Activated CD4-positive, CD25-positive, alpha-beta regulatory T cell (primary cell): Measurements from ENCODE around the gene XPNPEP3.

Source experiments
- DNase-seq, 4 experiments: peaks; one replicate each; lab custom pipeline; 2025; lab: John Stamatoyannopoulos, UW

XPNPEP3 gene

GRCh38 chr22:40939202-40939601, 82.3 kb downstream of the XPNPEP3 start:
- DNase-seq = no peak

DNA sequence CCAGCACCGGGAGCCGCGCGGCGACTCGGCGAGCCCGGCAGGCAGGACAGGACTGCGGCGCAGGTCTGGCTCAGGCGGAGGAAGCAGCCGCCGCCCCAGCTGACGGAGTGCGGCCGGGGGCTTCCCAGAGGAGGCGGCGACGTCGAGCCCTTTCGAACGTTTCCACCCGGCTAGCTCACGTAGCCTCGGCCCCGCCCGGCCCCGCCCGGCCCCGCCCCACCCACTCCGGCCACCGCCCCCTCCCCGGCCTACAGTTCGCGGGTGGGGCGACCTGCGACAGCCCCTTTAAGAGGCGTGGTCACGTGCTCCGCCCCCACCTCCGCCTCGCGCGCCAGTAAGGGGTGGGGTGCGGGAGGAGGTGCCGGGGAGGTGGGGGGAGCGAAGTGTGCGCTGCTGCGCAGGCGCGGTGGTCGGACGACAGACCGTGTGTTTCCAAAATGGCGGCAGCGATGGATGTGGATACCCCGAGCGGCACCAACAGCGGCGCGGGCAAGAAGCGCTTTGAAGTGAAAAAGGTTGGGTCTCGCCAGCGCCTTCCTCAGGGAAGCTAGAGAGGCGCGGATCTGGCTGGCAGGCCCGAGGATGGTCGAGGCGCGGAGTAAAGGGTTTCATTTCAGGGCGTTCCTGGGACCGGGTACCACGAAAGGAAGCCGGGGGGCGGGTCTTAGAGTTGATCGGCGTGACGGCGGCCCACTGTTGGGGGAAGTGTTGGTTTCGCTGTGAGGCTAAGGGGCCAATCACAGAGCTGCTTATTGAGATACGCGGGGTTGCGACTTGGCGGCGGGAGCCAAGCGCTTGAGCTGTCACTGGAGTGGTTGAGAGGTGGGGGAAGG, 94.2 kb downstream of the XPNPEP3 start, which contains the start of gene RBX1:
Gene RBX1 (plus strand): TSS at position 417 of the 833 bp plus-strand sequence. CDS start 21 bp downstream, at position 438.
- DNase-seq = peak; percentile 95 to 98 (median 96)

DNA sequence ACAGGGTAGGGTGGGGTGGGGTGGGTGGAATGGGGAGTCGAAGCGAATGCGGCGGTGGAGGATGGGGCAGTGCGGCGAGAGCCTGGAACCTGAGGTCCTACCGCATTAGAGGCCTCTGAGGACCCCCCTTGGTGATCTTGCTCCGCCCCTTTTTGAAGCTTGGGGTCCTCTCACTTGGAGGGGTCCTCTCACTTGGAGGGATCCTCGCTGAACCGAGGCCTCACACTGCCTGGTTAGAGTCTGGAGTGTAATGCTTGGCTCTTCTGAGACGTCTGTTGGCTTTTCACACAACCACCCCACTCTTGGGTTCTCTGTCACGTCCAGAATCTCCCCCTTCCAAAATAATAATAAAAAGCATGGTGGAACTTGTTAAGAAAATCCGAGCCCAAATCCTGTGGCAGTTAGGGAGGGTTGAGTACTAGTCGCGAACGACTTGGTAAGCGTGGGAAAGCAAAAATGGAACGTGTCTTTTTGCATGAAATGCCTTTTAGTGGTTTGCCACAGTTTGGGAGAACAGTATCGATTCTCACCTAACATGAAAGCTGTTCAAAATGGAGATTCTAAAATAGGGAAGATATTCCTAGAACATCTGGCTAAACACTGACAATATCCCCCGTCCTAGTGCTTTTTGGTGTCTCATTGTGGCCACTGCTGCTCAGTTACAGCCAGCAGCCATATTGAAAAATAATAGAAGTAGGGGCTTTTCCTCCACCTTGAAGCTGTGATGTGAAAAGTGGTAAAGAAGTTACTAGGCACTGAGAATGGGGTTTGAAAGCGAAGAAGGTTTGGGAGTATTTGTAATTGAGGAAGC, 95.1 kb downstream of the XPNPEP3 start:
- no peak for DNase-seq

DNA sequence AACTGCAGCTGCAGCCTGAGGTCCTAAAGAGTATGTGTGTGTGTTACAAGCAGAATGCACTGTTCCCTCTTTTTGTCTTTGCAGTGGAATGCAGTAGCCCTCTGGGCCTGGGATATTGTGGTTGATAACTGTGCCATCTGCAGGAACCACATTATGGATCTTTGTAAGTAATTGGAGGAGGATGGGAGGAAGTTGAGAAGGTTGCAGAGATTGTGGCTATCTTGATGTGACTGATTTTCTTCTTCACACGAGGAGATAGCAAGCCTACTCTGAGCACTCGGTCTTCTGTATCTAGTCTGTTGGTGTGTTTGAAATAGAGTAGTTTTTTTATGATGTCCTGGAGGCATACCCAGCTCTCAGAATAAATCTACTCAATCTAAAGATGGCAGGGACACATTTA, 96.5 kb downstream of the XPNPEP3 start:
- DNase-seq = no peak

DNA sequence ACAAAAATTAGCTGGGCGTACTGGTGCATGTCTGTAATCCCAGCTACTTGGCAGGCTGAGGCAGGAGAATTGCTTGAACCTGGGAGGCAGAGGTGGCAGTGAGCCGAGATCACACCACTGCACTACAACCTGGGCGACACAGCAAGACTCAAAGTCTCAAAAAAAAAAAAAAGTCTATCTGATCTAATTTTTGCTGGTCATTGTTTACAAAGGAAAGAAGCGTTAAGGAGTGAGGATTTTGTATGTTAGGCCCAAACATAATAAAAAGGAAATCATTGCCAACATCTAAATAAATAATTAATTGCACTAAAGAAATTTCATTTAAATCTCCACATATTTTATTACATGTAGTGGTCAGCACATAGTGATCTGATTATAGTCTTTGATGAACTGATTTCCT, 97.2 kb downstream of the XPNPEP3 start:
- no peak for DNase-seq

DNA sequence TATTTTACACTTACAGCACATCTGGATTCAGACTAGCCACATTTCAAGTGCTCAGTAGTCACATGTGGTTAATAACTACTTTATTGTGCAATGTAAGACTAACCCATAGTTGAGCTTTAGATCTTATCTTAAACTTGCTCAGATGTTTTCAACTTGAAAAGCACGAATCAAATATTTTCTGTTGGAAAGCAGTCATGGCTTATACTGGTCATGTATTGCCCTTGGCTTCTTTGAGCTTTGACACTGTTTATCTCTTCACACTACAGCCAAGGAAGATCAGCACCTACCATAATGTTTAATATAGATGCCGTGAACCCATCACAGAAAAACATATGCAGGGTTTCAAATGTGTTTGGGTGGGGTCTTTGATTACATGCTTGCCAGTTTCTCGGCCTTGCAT, 98.6 kb downstream of the XPNPEP3 start:
- DNase-seq = no peak

- DNase-seq = no peak
Measured at GRCh38 chr22:40957601-40958000, 100.7 kb downstream of the XPNPEP3 start.

GRCh38 chr22:40958299-40958698, 101.4 kb downstream of the XPNPEP3 start:
- no peak for DNase-seq

DNA sequence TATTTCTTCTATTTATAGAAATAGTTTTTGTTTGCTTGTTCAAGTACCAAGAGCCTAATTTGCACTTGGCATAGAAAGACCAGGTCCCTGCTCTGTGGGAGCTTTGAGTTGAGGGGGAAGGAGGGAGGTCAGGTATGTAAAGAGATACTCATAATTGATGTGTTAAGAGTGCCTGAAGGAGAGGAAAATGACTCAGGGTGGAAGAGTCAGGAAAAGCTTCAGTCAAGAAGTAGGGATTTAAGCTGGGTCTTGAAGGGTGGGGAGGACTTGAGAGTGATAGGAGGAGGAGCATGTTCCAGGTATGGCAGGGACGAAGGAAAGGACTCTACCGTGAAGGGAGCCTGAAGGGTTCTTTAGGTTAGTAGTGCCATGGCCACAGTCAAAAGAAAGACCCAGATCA, 103.2 kb downstream of the XPNPEP3 start:
- no peak for DNase-seq

GRCh38 chr22:40965936-40966725, 109.2 kb downstream of the XPNPEP3 start:
- no peak for DNase-seq

DNA sequence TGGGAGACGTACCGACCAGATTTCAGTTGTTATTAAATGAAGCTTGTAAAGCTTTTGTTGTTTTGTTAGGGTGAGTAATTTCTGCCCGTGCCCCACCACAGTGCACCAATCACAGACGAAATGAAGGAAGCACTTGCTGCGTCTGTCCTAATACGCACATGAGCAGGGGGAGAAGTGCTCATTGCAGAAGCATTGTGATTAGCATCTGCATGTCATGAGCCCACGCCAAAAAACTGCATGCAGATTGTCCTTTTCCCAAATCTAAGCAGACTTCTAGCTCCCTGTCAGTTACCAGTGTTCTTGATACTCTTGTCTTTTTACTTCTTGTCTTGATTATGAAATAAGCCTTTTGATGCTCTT, 109.8 kb downstream of the XPNPEP3 start:
- no peak for DNase-seq

DNA sequence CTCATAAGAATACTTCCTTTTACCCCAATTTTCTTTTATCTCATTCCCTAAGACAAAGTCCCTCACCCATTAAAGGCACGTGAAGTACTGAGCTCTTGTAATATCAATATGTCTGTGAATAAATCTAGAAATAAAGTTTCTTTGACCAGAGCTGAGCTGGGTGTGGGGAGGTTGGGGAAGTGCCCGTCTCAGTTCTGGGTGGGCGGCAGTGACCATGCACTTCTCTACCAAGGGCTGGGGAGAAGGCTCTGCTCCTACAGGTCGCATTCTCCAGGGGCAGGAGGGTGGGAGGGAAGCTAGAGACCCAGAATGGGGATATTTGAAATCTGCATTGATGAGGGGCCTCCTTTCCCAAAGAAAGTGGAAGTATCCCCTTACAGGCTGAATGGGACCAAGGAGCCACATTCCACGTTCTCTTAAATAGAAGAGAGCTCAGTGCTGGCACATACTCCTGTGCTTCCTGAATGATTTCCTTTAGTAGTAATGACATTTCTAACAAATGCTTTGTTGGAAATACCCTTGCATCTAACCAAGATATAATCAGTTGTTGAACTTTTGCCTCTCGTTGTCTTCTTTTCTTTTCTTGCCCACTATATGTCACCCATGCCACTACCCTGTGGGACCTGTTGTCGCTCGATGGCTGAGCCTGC, 110.3 kb downstream of the XPNPEP3 start:
- no peak for DNase-seq

DNA sequence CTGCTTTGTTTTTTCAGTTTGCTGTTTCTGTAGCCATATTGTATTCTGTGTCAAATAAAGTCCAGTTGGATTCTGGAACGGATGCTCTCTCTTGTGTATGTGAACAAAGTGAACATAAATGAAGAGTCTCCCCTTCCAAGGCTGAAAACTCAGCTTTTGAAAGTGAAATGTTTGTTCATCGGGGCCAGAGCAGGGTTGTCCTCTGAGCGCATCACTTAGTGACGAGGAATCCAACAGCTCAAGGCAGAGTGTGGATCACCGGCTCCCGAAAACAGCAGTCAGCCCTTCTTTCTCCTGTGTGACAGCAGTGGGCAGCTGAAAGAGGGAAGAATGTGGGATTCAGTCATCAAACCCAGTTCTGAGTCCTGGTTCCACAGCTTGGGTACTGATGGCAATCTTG, 115.6 kb downstream of the XPNPEP3 start:
- DNase-seq = no peak

DNA sequence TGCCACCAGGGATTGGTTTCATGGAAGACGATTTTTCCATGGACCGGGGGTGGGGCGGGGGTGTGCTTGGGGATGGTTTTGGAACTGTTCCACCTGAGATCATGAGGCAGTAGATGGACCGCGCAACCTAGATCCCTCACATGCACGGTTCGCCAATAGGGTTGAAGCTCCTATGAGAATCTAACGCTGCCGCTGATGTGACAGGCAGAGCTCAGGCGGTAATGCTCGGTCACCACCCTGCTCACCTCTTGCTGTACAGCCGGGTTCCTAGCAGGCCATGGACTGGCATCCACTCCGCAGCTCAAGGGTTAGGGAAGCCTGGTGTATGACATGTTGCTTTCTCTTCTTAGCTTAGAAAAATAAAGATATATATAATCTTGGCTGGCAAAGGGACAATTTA, 116.2 kb downstream of the XPNPEP3 start:
- no peak for DNase-seq

GRCh38 chr22:40975366-40975765, 118.4 kb downstream of the XPNPEP3 start:
- DNase-seq = no peak

GRCh38 chr22:40976866-40977700, 120.1 kb downstream of the XPNPEP3 start:
- no peak for DNase-seq

DNA sequence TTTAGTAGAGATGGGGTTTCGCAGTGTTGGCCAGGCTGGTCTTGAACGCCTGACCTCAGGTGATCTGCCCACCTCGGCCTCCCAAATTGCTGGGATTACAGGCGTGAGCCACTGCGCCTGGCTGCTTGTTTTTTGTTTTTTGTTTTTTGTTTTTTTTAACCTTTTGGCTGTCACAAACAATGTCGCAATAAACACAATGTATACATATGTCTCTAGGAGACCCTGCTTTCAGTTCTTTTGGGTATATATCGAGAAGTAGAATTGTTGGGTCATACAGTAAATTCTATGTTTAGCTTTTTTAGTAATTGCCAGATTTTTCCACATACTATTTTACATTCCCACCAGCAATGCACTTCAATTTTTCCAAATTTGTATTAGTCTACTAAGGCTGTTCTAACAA, 122.2 kb downstream of the XPNPEP3 start:
- DNase-seq = no peak

- DNase-seq = no peak
Measured at GRCh38 chr22:40979871-40980270, 122.9 kb downstream of the XPNPEP3 start.
